Endothelial cell (in vitro differentiated cells): ENCODE measurements around the gene KDM2B. TPM values are rescaled to one million over a fixed set of nuclear protein-coding genes. Genes with fewer than 3 reads are reported as not detected.

Experiments used
- DNase-seq: peaks from one replicate; pipeline ENCODE4 v3.0.0; 2021; ENCODE audit warnings: low spot score
- H3K27ac Mint-ChIP-seq: one replicate; pipeline ENCODE4 v1.8.0; 2021; ENCODE audit warnings: mixed read lengths, inconsistent platforms; ENCODE audit not compliant: unreplicated experiment
- H3K27me3 Mint-ChIP-seq: one replicate; pipeline ENCODE4 v1.8.0; 2021; ENCODE audit warnings: mild to moderate bottlenecking, moderate library complexity, mixed read lengths, inconsistent platforms; ENCODE audit not compliant: unreplicated experiment
- H3K36me3 Mint-ChIP-seq: one replicate; pipeline ENCODE4 v1.8.0; 2021; ENCODE audit warnings: mild to moderate bottlenecking, low read depth, mixed read lengths, inconsistent platforms; ENCODE audit not compliant: unreplicated experiment
- H3K4me1 Mint-ChIP-seq: one replicate; pipeline ENCODE4 v1.8.0; 2021; ENCODE audit warnings: mild to moderate bottlenecking, mixed read lengths, inconsistent platforms; ENCODE audit not compliant: unreplicated experiment
- H3K4me3 Mint-ChIP-seq: one replicate; pipeline ENCODE4 v1.8.0; 2021; ENCODE audit warnings: mild to moderate bottlenecking, mixed read lengths, inconsistent platforms; ENCODE audit not compliant: unreplicated experiment
- H3K9me3 Mint-ChIP-seq: one replicate; pipeline ENCODE4 v1.8.0; 2021; ENCODE audit warnings: mixed read lengths, inconsistent platforms; ENCODE audit not compliant: unreplicated experiment
- CTCF ChIP-seq: fragments of 200-600 bp; sonication (generic); IDR thresholded peaks from one replicate; pipeline ENCODE4 v1.5.0; 2021; ENCODE audit warnings: antibody characterized with exemption; ENCODE audit not compliant: unreplicated experiment
- total RNA-seq: library from RNA; stranded (reverse); fragmentation: NEBNext Ultra II Directional; extraction: Animal tissue kit (Norgen Biotek cat#: 25700); gene quantifications from one replicate; pipeline ENCODE4 v1.2.1, GENCODE V29; 2021; ENCODE audit not compliant: unreplicated experiment

KDM2B gene
- total RNA-seq, 1 donor from 2014 or later: 36.7 TPM

GRCh38 chr12:121399391-121400331 lies 181.2 kb downstream of the KDM2B start, which contains the start of gene RNF34:
RNF34 (plus strand) TSS chr12:121400118; CDS start chr12:121400213, 95 bp downstream.
- Mint-ChIP-seq H3K4me3 (peak within 1 kb of the TSS; percentile 99), H3K9me3 (no peaks in the 10 kb centered on the region), H3K27ac (peak within 1 kb of the TSS; percentile 99), H3K36me3 (peaks cover 3% of the 10 kb centered on the region), H3K4me1 (peaks cover 17% of the 10 kb centered on the region), H3K27me3 (peaks cover 4% of the 10 kb centered on the region)
- TF ChIP-seq CTCF: no peak
- DNase-seq: peak; percentile 96

- Mint-ChIP-seq H3K27me3 (peaks cover 4% of the 10 kb centered on the region), H3K36me3 (peaks cover 3% of the 10 kb centered on the region), H3K27ac (no peak overlapping the region), H3K4me3 (no peak overlapping the region), H3K4me1 (peaks cover 17% of the 10 kb centered on the region), H3K9me3 (no peaks in the 10 kb centered on the region)
- DNase-seq: no peak
- no peak for TF ChIP-seq CTCF
These were observed 182.5 kb downstream of the KDM2B start for GRCh38 chr12:121398355-121398754.

- DNase-seq: no peak
- no peak overlapping the region for H3K27ac Mint-ChIP-seq
- no peak for TF ChIP-seq CTCF
- H3K36me3 Mint-ChIP-seq: peaks cover 3% of the 10 kb centered on the region
- H3K9me3 Mint-ChIP-seq: no peaks in the 10 kb centered on the region
- H3K4me3 Mint-ChIP-seq: no peak overlapping the region
- peaks cover 17% of the 10 kb centered on the region for H3K4me1 Mint-ChIP-seq
- peaks cover 4% of the 10 kb centered on the region for H3K27me3 Mint-ChIP-seq
These were observed 183.3 kb downstream of the KDM2B start for GRCh38 chr12:121397521-121397920.

GRCh38 chr12:121392325-121392716 lies 188.5 kb downstream of the KDM2B start:
- Mint-ChIP-seq H3K27me3 (no peaks in the 10 kb centered on the region), H3K4me1 (peaks cover 4% of the 10 kb centered on the region), H3K9me3 (no peaks in the 10 kb centered on the region), H3K4me3 (no peak overlapping the region), H3K36me3 (no peaks in the 10 kb centered on the region), H3K27ac (no peak overlapping the region)
- TF ChIP-seq CTCF: no peak
- DNase-seq: no peak
